ENCODE measurements around the gene KCNT2.

Gene KCNT2

GRCh38 chr1:196399713-196400112 lies 208.5 kb downstream of the KCNT2 start:
- Mint-ChIP-seq H3K4me1 (ENCODE audit: low read depth) (no peaks in the 10 kb centered on the region), H3K27me3 (ENCODE audit: low read depth) (no peaks in the 10 kb centered on the region), H3K27ac (no peak overlapping the region), H3K9me3 (no peaks in the 10 kb centered on the region), H3K36me3 (ENCODE audit: low read depth) (no peaks in the 10 kb centered on the region), H3K4me3 (no peak overlapping the region)

DNA sequence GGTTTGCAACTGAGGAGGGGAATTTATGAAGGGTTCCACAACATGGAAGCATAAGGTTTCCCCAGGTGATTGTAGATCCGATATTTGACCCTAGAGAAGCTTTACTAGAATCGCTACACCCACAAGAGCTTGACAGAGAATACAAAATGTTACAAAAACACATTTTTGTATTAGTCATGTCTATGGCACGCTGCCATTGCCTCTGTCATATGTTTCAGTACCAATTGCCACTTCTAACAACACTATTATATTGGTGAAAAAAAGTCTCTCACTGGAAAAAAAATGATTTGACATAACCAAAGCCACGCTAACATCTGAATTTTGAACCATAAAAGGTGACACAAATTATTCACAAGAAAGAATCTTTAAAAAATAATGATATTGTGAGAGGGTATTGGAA lies 214.5 kb downstream of the KCNT2 start:
- Mint-ChIP-seq H3K27me3 (ENCODE audit: low read depth) (no peaks in the 10 kb centered on the region), H3K9me3 (no peaks in the 10 kb centered on the region), H3K4me3 (no peak overlapping the region), H3K4me1 (ENCODE audit: low read depth) (no peaks in the 10 kb centered on the region), H3K36me3 (ENCODE audit: low read depth) (no peaks in the 10 kb centered on the region), H3K27ac (no peak overlapping the region)

DNA sequence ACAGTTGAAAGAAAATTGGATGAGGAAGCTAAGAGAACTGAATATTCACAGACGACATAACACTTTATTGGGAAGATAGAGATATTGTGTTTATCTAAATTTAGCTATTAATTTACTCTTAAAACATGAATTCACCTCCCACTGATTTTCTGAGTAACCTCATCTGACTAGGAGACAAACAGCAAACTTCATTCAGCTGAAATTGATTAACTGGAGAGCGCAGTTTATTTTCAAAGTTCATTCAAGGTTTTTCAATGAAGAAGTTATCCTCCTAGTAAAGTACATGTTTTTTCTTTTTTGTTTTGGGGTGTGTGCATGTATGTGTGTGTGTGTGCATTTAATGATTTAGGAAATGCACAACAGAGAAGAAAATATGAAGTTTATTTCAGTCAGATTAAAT lies 215.0 kb downstream of the KCNT2 start:
- no peaks in the 10 kb centered on the region for H3K36me3 Mint-ChIP-seq (ENCODE audit: low read depth)
- H3K9me3 Mint-ChIP-seq: no peaks in the 10 kb centered on the region
- H3K4me1 Mint-ChIP-seq (ENCODE audit: low read depth): no peaks in the 10 kb centered on the region
- no peak overlapping the region for H3K4me3 Mint-ChIP-seq
- no peaks in the 10 kb centered on the region for H3K27me3 Mint-ChIP-seq (ENCODE audit: low read depth)
- no peak overlapping the region for H3K27ac Mint-ChIP-seq

DNA sequence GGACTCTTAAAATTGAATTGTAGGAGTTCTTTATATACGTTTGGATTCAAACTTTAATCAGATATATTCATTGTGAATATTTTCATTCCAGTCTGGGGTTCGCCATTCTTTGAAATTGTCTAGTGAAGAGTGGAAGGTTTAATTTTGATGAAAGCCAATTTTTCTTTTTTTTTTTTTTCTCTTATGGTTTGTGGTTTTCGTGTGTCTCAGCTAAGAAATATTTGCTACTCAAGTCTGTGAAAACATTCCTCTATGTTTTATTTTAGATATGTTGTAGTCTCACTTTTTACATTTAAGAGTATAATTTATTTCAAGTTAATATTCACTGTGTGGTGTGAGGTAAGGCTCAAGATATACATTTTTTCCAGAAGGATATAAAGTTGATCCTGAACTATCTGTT lies 220.5 kb downstream of the KCNT2 start:
- Mint-ChIP-seq H3K4me1 (ENCODE audit: low read depth) (no peaks in the 10 kb centered on the region), H3K9me3 (no peaks in the 10 kb centered on the region), H3K36me3 (ENCODE audit: low read depth) (no peaks in the 10 kb centered on the region), H3K27me3 (ENCODE audit: low read depth) (no peaks in the 10 kb centered on the region), H3K4me3 (no peak overlapping the region), H3K27ac (no peak overlapping the region)

- no peak overlapping the region for H3K27ac Mint-ChIP-seq
- no peaks in the 10 kb centered on the region for H3K9me3 Mint-ChIP-seq
- H3K4me3 Mint-ChIP-seq: no peak overlapping the region
- no peaks in the 10 kb centered on the region for H3K4me1 Mint-ChIP-seq (ENCODE audit: low read depth)
- H3K36me3 Mint-ChIP-seq (ENCODE audit: low read depth): no peaks in the 10 kb centered on the region
- no peaks in the 10 kb centered on the region for H3K27me3 Mint-ChIP-seq (ENCODE audit: low read depth)
Measured at GRCh38 chr1:196385109-196385508, 223.1 kb downstream of the KCNT2 start.

DNA sequence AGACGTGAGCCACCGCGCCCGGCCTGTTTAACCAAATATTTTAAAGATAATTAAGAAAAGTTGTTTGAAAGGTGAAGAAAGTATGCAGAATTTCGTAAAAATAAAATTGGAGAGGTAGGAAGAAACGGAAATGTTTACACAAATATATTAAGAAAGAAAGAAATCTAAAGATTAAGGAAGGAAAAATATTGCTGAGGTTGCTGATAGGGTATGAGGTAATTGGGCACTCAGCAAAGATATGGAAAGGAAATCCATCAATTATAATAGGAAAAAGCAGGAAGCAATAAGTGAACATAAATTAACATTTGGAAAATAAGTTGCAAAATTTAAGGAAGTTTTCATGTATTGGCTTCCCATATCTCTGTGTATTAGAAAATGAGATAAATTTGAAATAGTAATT lies 225.9 kb downstream of the KCNT2 start:
- H3K27ac Mint-ChIP-seq: no peak overlapping the region
- no peaks in the 10 kb centered on the region for H3K36me3 Mint-ChIP-seq (ENCODE audit: low read depth)
- H3K9me3 Mint-ChIP-seq: no peaks in the 10 kb centered on the region
- no peaks in the 10 kb centered on the region for H3K27me3 Mint-ChIP-seq (ENCODE audit: low read depth)
- no peak overlapping the region for H3K4me3 Mint-ChIP-seq
- no peaks in the 10 kb centered on the region for H3K4me1 Mint-ChIP-seq (ENCODE audit: low read depth)

- Mint-ChIP-seq H3K36me3 (ENCODE audit: low read depth) (no peaks in the 10 kb centered on the region), H3K4me3 (no peak overlapping the region), H3K4me1 (ENCODE audit: low read depth) (no peaks in the 10 kb centered on the region), H3K27me3 (ENCODE audit: low read depth) (no peaks in the 10 kb centered on the region), H3K9me3 (no peaks in the 10 kb centered on the region), H3K27ac (no peak overlapping the region)
Measured at GRCh38 chr1:196381544-196381943, 226.7 kb downstream of the KCNT2 start.

DNA sequence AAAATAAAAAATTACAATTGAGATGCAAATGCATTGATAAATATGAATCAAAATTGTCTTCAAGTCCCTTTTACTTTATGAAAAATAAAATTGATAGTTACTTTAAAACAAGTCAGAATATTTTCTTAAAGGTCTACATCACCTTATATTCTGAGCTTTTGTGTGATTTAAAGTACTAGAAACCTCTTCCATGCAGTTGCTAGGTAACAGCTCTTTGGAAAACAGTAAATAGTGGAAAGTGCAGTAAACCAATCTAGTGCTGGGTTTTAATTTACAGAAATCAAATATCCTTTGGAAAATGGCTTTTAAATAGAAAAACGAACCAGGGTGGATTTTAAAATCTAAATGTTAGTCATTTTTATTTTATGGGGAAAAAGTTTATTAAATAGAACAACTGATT lies 227.9 kb downstream of the KCNT2 start:
- Mint-ChIP-seq H3K9me3 (no peaks in the 10 kb centered on the region), H3K4me1 (ENCODE audit: low read depth) (no peaks in the 10 kb centered on the region), H3K27ac (no peak overlapping the region), H3K36me3 (ENCODE audit: low read depth) (no peaks in the 10 kb centered on the region), H3K4me3 (no peak overlapping the region), H3K27me3 (ENCODE audit: low read depth) (no peaks in the 10 kb centered on the region)

GRCh38 chr1:196377811-196378210 lies 230.4 kb downstream of the KCNT2 start:
- H3K27ac Mint-ChIP-seq: no peak overlapping the region
- no peak overlapping the region for H3K4me3 Mint-ChIP-seq
- no peaks in the 10 kb centered on the region for H3K36me3 Mint-ChIP-seq (ENCODE audit: low read depth)
- H3K9me3 Mint-ChIP-seq: no peaks in the 10 kb centered on the region
- no peaks in the 10 kb centered on the region for H3K4me1 Mint-ChIP-seq (ENCODE audit: low read depth)
- H3K27me3 Mint-ChIP-seq (ENCODE audit: low read depth): no peaks in the 10 kb centered on the region

- Mint-ChIP-seq H3K27ac (no peak overlapping the region), H3K4me3 (no peak overlapping the region), H3K4me1 (ENCODE audit: low read depth) (no peaks in the 10 kb centered on the region), H3K27me3 (ENCODE audit: low read depth) (no peaks in the 10 kb centered on the region), H3K36me3 (ENCODE audit: low read depth) (no peaks in the 10 kb centered on the region), H3K9me3 (no peaks in the 10 kb centered on the region)
Measured at GRCh38 chr1:196376630-196377328, 231.5 kb downstream of the KCNT2 start.

- no peak overlapping the region for H3K27ac Mint-ChIP-seq
- H3K36me3 Mint-ChIP-seq (ENCODE audit: low read depth): no peaks in the 10 kb centered on the region
- no peaks in the 10 kb centered on the region for H3K4me1 Mint-ChIP-seq (ENCODE audit: low read depth)
- no peaks in the 10 kb centered on the region for H3K27me3 Mint-ChIP-seq (ENCODE audit: low read depth)
- H3K9me3 Mint-ChIP-seq: no peaks in the 10 kb centered on the region
- no peak overlapping the region for H3K4me3 Mint-ChIP-seq
Measured at GRCh38 chr1:196373798-196374197, 234.4 kb downstream of the KCNT2 start.

DNA sequence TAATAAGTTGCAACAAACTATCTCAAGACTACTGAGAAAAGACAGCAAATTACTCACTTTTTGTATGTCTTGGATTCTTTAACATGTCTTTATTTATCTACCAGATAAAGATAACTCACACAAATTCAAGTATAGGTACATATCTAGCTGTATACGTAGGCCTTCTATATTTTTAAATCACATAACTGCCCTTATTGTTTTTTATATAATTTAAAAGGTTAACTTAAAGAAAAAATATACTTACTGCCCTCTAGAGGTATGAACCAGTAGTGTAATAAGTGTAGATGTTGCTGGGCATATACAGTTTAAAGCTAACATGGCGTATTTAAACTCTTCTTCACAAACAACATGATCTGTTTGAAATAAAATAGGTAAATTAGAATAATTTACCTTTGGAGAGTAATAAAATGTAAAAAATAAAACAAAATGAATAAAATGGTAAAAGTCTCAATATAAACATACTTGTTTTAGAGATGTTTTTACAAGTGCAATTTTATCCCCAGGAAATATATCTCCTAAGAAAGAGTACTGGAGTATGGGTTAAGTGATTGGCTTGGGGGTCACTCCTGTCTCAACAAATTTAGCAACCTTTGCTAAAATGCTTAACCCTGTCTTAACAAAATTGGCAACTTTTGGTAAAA lies 235.2 kb downstream of the KCNT2 start:
- H3K36me3 Mint-ChIP-seq (ENCODE audit: low read depth): no peaks in the 10 kb centered on the region
- H3K27ac Mint-ChIP-seq: no peak overlapping the region
- no peaks in the 10 kb centered on the region for H3K4me1 Mint-ChIP-seq (ENCODE audit: low read depth)
- no peak overlapping the region for H3K4me3 Mint-ChIP-seq
- no peaks in the 10 kb centered on the region for H3K9me3 Mint-ChIP-seq
- no peaks in the 10 kb centered on the region for H3K27me3 Mint-ChIP-seq (ENCODE audit: low read depth)

GRCh38 chr1:196367838-196368237 lies 240.4 kb downstream of the KCNT2 start:
- no peak overlapping the region for H3K27ac Mint-ChIP-seq
- H3K27me3 Mint-ChIP-seq (ENCODE audit: low read depth): no peaks in the 10 kb centered on the region
- no peaks in the 10 kb centered on the region for H3K36me3 Mint-ChIP-seq (ENCODE audit: low read depth)
- H3K4me3 Mint-ChIP-seq: no peak overlapping the region
- H3K4me1 Mint-ChIP-seq (ENCODE audit: low read depth): no peaks in the 10 kb centered on the region
- no peaks in the 10 kb centered on the region for H3K9me3 Mint-ChIP-seq

GRCh38 chr1:196366817-196367495 lies 241.3 kb downstream of the KCNT2 start:
- H3K27me3 Mint-ChIP-seq (ENCODE audit: low read depth): no peaks in the 10 kb centered on the region
- H3K4me1 Mint-ChIP-seq (ENCODE audit: low read depth): no peaks in the 10 kb centered on the region
- H3K27ac Mint-ChIP-seq: no peak overlapping the region
- H3K4me3 Mint-ChIP-seq: no peak overlapping the region
- no peaks in the 10 kb centered on the region for H3K9me3 Mint-ChIP-seq
- H3K36me3 Mint-ChIP-seq (ENCODE audit: low read depth): no peaks in the 10 kb centered on the region

DNA sequence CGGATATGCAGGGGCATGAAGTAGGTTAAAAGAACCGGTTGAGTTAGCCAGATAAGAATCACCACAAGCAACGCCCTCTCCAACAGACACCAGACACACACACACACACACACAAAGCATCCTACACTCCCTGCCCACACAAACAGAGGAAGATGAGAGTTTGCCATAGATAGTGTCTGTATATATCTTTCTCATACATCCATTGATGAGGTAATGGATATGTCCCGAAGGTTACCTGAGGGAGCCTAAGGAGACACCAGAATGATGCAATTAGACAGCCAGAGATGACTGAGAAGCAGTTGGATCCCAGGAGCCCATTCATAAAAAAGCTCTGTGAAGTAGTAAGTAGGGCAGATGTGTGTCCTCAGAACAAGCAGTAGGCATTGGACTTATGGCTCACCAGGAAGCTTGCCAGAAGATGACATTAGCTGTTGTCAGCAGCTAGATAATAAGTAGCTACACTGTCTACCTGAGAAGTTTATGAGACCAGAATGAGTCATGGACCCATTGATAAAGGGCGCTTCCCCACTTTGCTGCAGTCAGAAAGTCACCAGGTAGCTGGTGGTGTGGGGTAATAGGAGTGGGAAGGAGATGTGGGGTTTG lies 247.0 kb downstream of the KCNT2 start:
- H3K9me3 Mint-ChIP-seq: no peaks in the 10 kb centered on the region
- no peak overlapping the region for H3K27ac Mint-ChIP-seq
- H3K36me3 Mint-ChIP-seq (ENCODE audit: low read depth): no peaks in the 10 kb centered on the region
- no peak overlapping the region for H3K4me3 Mint-ChIP-seq
- no peaks in the 10 kb centered on the region for H3K4me1 Mint-ChIP-seq (ENCODE audit: low read depth)
- H3K27me3 Mint-ChIP-seq (ENCODE audit: low read depth): no peaks in the 10 kb centered on the region
